Measurements from ENCODE around the gene IGFBP5. TPM values are rescaled to one million over a fixed set of nuclear protein-coding genes. Genes with fewer than 3 reads are reported as not detected.

Gene IGFBP5
- total RNA-seq, 1 donor from 2014 or later, result 138 TPM

- TF ChIP-seq, protein P1, sequence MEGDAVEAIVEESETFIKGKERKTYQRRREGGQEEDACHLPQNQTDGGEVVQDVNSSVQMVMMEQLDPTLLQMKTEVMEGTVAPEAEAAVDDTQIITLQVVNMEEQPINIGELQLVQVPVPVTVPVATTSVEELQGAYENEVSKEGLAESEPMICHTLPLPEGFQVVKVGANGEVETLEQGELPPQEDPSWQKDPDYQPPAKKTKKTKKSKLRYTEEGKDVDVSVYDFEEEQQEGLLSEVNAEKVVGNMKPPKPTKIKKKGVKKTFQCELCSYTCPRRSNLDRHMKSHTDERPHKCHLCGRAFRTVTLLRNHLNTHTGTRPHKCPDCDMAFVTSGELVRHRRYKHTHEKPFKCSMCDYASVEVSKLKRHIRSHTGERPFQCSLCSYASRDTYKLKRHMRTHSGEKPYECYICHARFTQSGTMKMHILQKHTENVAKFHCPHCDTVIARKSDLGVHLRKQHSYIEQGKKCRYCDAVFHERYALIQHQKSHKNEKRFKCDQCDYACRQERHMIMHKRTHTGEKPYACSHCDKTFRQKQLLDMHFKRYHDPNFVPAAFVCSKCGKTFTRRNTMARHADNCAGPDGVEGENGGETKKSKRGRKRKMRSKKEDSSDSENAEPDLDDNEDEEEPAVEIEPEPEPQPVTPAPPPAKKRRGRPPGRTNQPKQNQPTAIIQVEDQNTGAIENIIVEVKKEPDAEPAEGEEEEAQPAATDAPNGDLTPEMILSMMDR (IDR thresholded peaks at IDR 0.05; ENCODE audit: borderline replicate concordance), result no peak
- intact Hi-C loops (cut with micrococcal nuclease), result loop anchor here (5.0 kb wide), 1 partner anchor 831 kb away; no protein-coding TSS in a partner anchor
- Histone ChIP-seq H3K4me1 (peaks cover 89% of the 10 kb centered on the region), H3K27ac (replicated peaks) (peak overlapping the region; percentile 92), H3K36me3 (peaks cover 24% of the 10 kb centered on the region), H3K27me3 (ENCODE audit: low read depth) (no peaks in the 10 kb centered on the region), H3K4me3 (no peak overlapping the region), H3K9me3 (replicated peaks) (no peaks in the 10 kb centered on the region)
- DNase-seq, result no peak
Measured at GRCh38 chr2:216681683-216682082, 13.7 kb downstream of the IGFBP5 start.

DNA sequence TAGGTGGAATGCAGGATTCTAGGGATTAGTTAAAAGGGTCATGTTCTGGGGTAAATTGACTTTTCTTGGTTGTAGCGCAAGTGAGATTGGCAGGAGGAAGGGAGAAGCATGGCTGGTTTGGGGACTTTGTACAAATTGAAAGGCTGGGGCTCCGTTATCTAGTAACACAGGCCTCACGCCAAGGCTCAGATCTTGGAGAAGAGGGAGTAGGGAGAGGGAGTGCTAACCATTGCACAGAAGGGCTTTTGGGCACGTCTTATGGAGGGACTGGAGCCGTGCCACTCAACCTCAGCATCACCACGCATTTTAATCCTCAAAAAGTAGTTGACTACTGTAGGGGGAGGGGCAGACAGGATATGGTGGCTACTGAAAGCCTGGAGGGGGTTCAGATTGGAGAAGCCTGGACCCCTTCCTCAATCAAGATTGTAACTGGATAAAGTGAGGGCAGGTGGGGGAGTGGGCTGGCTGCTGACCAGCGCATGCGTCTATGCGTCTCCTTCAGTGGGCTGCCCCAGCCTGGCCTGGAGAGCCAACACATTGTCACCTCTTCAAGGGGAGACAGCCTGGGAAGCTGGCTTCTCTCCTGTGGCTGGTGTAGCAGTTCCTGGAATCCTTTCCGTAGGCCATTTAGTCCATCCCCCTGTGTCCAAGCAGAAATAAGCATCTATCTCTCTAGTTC is 14.3 kb downstream of the IGFBP5 start:
- Histone ChIP-seq H3K4me1 (peaks cover 84% of the 10 kb centered on the region), H3K27me3 (ENCODE audit: low read depth) (no peaks in the 10 kb centered on the region), H3K9me3 (replicated peaks) (no peaks in the 10 kb centered on the region), H3K4me3 (no peak overlapping the region), H3K36me3 (peaks cover 28% of the 10 kb centered on the region), H3K27ac (replicated peaks) (peak overlapping the region; percentile 92)
- DNase-seq, result no peak
- intact Hi-C loops (cut with micrococcal nuclease), result loop anchor here (5.0 kb wide), 1 partner anchor 831 kb away; no protein-coding TSS in a partner anchor
- TF ChIP-seq, protein P1 (IDR thresholded peaks at IDR 0.05; ENCODE audit: borderline replicate concordance), result no peak

GRCh38 chr2:216679658-216680024 is 15.7 kb downstream of the IGFBP5 start:
- TF ChIP-seq, protein P1 (IDR thresholded peaks at IDR 0.05; ENCODE audit: borderline replicate concordance), result no peak
- H3K9me3 ChIP-seq (replicated peaks), result no peaks in the 10 kb centered on the region
- peak overlapping the region; percentile 92 for H3K27ac ChIP-seq (replicated peaks)
- H3K4me3 ChIP-seq, result peak overlapping the region; percentile 38
- no peaks in the 10 kb centered on the region for H3K27me3 ChIP-seq (ENCODE audit: low read depth)
- DNase-seq, result peak; percentile 84
- intact Hi-C loops (cut with micrococcal nuclease), result loop anchor here (5.0 kb wide), 1 partner anchor 833 kb away; no protein-coding TSS in a partner anchor
- H3K36me3 ChIP-seq, result peaks cover 43% of the 10 kb centered on the region
- peaks cover 71% of the 10 kb centered on the region for H3K4me1 ChIP-seq

GRCh38 chr2:216678813-216679657 is 16.3 kb downstream of the IGFBP5 start:
- DNase-seq, result no peak
- intact Hi-C loops (cut with micrococcal nuclease), result no loop called here
- Histone ChIP-seq H3K27ac (replicated peaks) (peak overlapping the region; percentile 92), H3K36me3 (peaks cover 49% of the 10 kb centered on the region), H3K9me3 (replicated peaks) (no peaks in the 10 kb centered on the region), H3K4me1 (peaks cover 65% of the 10 kb centered on the region), H3K4me3 (peak overlapping the region; percentile 38), H3K27me3 (ENCODE audit: low read depth) (no peaks in the 10 kb centered on the region)
- TF ChIP-seq, protein P1 (IDR thresholded peaks at IDR 0.05; ENCODE audit: borderline replicate concordance), result no peak

DNA sequence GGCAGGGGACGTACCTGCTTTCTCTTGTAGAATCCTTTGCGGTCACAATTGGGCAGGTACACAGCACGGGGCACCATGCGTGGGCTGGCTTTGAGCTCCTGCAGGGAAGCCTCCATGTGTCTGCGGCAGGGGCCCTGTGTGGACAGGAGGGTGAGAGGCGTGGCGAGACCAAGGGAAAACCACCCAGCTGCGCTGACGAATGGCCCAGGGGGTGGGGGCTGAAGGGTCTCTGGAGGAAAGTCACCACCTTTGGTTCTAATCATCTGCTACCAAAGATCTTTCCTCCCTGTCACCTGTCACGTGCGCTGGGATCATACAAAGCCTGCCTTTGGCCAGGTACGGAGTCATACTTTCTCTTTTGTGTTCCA is 17.3 kb downstream of the IGFBP5 start:
- Histone ChIP-seq H3K27me3 (ENCODE audit: low read depth) (no peaks in the 10 kb centered on the region), H3K36me3 (peaks cover 53% of the 10 kb centered on the region), H3K4me3 (no peak overlapping the region), H3K27ac (replicated peaks) (peak overlapping the region; percentile 92), H3K4me1 (peaks cover 56% of the 10 kb centered on the region), H3K9me3 (replicated peaks) (no peaks in the 10 kb centered on the region)
- intact Hi-C loops (cut with micrococcal nuclease), result no loop called here
- TF ChIP-seq, protein P1 (IDR thresholded peaks at IDR 0.05; ENCODE audit: borderline replicate concordance), result no peak
- DNase-seq, result no peak
